Anterior cingulate cortex (tissue), 58 donors: Measurements from ENCODE around the gene ATXN7.

Experiments
- DNase-seq, 58 donors: peaks; one replicate each; lab custom pipeline; 2025; lab: John Stamatoyannopoulos, UW

Gene ATXN7

GRCh38 chr3:64038253-64038767, 174.6 kb downstream of the ATXN7 start:
- no peak for DNase-seq

GRCh38 chr3:64039332-64039731, 175.7 kb downstream of the ATXN7 start:
- DNase-seq = no peak

- DNase-seq = no peak
Measured at GRCh38 chr3:64039981-64040733, 176.5 kb downstream of the ATXN7 start.

- DNase-seq = no peak
Measured at GRCh38 chr3:64042952-64043351, 179.3 kb downstream of the ATXN7 start.

GRCh38 chr3:64046592-64046991, 182.9 kb downstream of the ATXN7 start:
- DNase-seq = no peak

GRCh38 chr3:64046996-64047594, 183.4 kb downstream of the ATXN7 start:
- no peak for DNase-seq

GRCh38 chr3:64047787-64048186, 184.1 kb downstream of the ATXN7 start:
- DNase-seq = peak in 1 of 58 donors; percentile 9

- DNase-seq = no peak
Measured at GRCh38 chr3:64048631-64049061, 185.0 kb downstream of the ATXN7 start.

- no peak for DNase-seq
Measured at GRCh38 chr3:64049136-64049535, 185.5 kb downstream of the ATXN7 start.

GRCh38 chr3:64049832-64050231, 186.2 kb downstream of the ATXN7 start:
- DNase-seq = no peak
